HepG2 (cell line): ENCODE measurements around the gene ZNF511. TPM values are rescaled to one million over a fixed set of nuclear protein-coding genes. Genes with fewer than 3 reads are reported as not detected.
A peak's percentile ranks its signal among the peaks of the same experiment; 100 is the strongest.

Experiments used
- ATAC-seq: fragments of 200-7000 bp; cut with Tn5 transposase; 3 replicates; pipeline ENCODE4 v1.9.1; 2020; ENCODE audit warnings: mild to moderate bottlenecking, moderate library complexity
- BruUV-seq: library from RNA; stranded (reverse); fragments of 400-500 nt; replicated peaks from 2 replicates; lab custom pipeline; 2021; lab: Mats Ljungman, UMichigan
- CTCF ChIA-PET: fragments of 300-600 bp; formaldehyde crosslinking; extraction: SDS; loops from one replicate; lab custom pipeline; 2021; ENCODE audit warnings: low total read pairs, inconsistent platforms, low intra/inter-chr PET ratio; lab: Yijun Ruan, JAX
- POLR2A ChIA-PET: fragments of 350-600 bp; sonication (Branson Sonifier 250); formaldehyde crosslinking; loops from one replicate; lab custom pipeline; 2020; ENCODE audit warnings: antibody characterized with exemption, inconsistent platforms; lab: Yijun Ruan, JAX
- DNase-seq: peaks from one replicate; pipeline ENCODE4 v3.0.0-alpha.2; 2015; ENCODE audit warnings: low spot score
- FAIRE-seq: peaks from 3 replicates; lab custom pipeline; 2011; peaks lifted over from hg19 to GRCh38; lab: Jason Lieb, UNC
- H2AFZ ChIP-seq: one replicate; pipeline ENCODE4 v1.6.1; 2011; ENCODE audit warnings: low read length, inconsistent platforms
- H3K27ac ChIP-seq: fragments of 300-600 bp; 3 replicates; pipeline ENCODE4 v1.8.0; 2011; ENCODE audit warnings: mixed run types, mild to moderate bottlenecking, mixed read lengths, low read length, inconsistent platforms; ENCODE audit not compliant: insufficient read depth; ENCODE audit errors: extremely low read length
- H3K27me3 ChIP-seq, 2 experiments: fragments of 200-600 bp in 1 of 2; 2 replicates in 1 of 2; 3 replicates in 1 of 2; pipeline versions ENCODE4 v1.6.0 to v1.8.0; 2011; ENCODE audit warnings: low read length in 2 of 2, mild to moderate bottlenecking in 2 of 2, moderate library complexity in 2 of 2, inconsistent platforms in 1 of 2; ENCODE audit not compliant: insufficient read depth in 2 of 2, control insufficient read depth in 1 of 2
- H3K36me3 ChIP-seq, 2 experiments: fragments of 200-600 bp in 1 of 2; replicated peaks in 1 of 2; 2 replicates in 1 of 2; 3 replicates in 1 of 2; pipeline versions ENCODE4 v1.5.1 to v1.8.0; 2011; ENCODE audit warnings: low read length in 2 of 2, inconsistent platforms in 1 of 2; ENCODE audit not compliant: insufficient read depth in 2 of 2, control insufficient read depth in 1 of 2
- H3K4me1 ChIP-seq: 2 replicates; pipeline ENCODE4 v1.5.1; 2012; ENCODE audit warnings: low read length, inconsistent platforms; ENCODE audit not compliant: insufficient read depth
- H3K4me2 ChIP-seq: 2 replicates; pipeline ENCODE4 v1.6.0; 2011; ENCODE audit warnings: low read depth, low read length, inconsistent platforms
- H3K4me3 ChIP-seq, 3 experiments: fragments of 200-600 bp in 1 of 3; sonication (generic), shearing (Covaris generic) in 1 of 3; replicated peaks in 1 of 3; 2 replicates each; pipeline ENCODE4 v1.5.1; 2011 to 2016; ENCODE audit warnings: low read length in 3 of 3, inconsistent platforms in 2 of 3, low read depth in 2 of 3, mild to moderate bottlenecking in 2 of 3, control low read depth in 1 of 3, mixed read lengths in 1 of 3; ENCODE audit not compliant: insufficient read depth in 1 of 3
- H3K79me2 ChIP-seq: one replicate; pipeline ENCODE4 v1.6.1; 2011; ENCODE audit warnings: low read length, inconsistent platforms; ENCODE audit not compliant: insufficient read depth
- H3K9ac ChIP-seq: 2 replicates; pipeline ENCODE4 v1.6.0; 2011; ENCODE audit warnings: mild to moderate bottlenecking, low read depth, low read length, inconsistent platforms; ENCODE audit not compliant: insufficient read depth
- H3K9me3 ChIP-seq: 2 replicates; pipeline ENCODE4 v1.5.1; 2012; ENCODE audit warnings: mild to moderate bottlenecking, low read length
- H4K20me1 ChIP-seq: 2 replicates; pipeline ENCODE4 v1.6.0; 2011; ENCODE audit warnings: inconsistent platforms, mild to moderate bottlenecking, low read length, moderate library complexity; ENCODE audit not compliant: insufficient read depth
- CBX5 ChIP-seq: sonication (generic); formaldehyde crosslinking; IDR thresholded peaks from 2 replicates; pipeline ENCODE4 v1.4.0; 2020; ENCODE audit warnings: missing genetic modification reagents, borderline replicate concordance
- GABPA ChIP-seq, 2 experiments: IDR thresholded peaks; 2 replicates each; pipeline ENCODE4 v1.6.1; 2011 to 2016; ENCODE audit warnings: low read depth in 2 of 2, low read length in 1 of 2, missing biosample characterization in 1 of 2, missing genetic modification characterization in 1 of 2
- GABPB1 ChIP-seq: IDR thresholded peaks from 2 replicates; pipeline ENCODE4 v1.6.1; 2016; ENCODE audit warnings: mild to moderate bottlenecking, missing genetic modification reagents, moderate library complexity, missing compliant biosample characterization
- MYNN ChIP-seq: sonication (generic); formaldehyde crosslinking; IDR thresholded peaks from 2 replicates; pipeline ENCODE4 v1.4.0; 2020; ENCODE audit warnings: mild to moderate bottlenecking, low read depth, missing genetic modification reagents
- NFIC ChIP-seq: IDR thresholded peaks from 2 replicates; pipeline ENCODE4 v1.6.1; 2012; ENCODE audit warnings: mild to moderate bottlenecking, low read length, inconsistent platforms
- NR2F6 ChIP-seq, 2 experiments: IDR thresholded peaks; 2 replicates each; pipeline ENCODE4 v1.6.1; 2016; ENCODE audit warnings: antibody characterized with exemption in 1 of 2, mild to moderate bottlenecking in 1 of 2
- SAP130 ChIP-seq: IDR thresholded peaks from 2 replicates; pipeline ENCODE4 v1.6.1; 2016; ENCODE audit warnings: low read depth
- SMARCC2 ChIP-seq: fragments of 450-650 bp; IDR thresholded peaks from 2 replicates; pipeline ENCODE4 v1.6.1; 2017; ENCODE audit warnings: antibody characterized with exemption, mild to moderate bottlenecking
- TBP ChIP-seq: sonication (generic); formaldehyde crosslinking; IDR thresholded peaks from 2 replicates; pipeline ENCODE4 v1.5.0; 2020; ENCODE audit warnings: missing genetic modification reagents
- ZC3H13 ChIP-seq: sonication (generic); formaldehyde crosslinking; IDR thresholded peaks from 2 replicates; pipeline ENCODE4 v1.8.1; 2023; ENCODE audit warnings: mild to moderate bottlenecking, missing genetic modification reagents, moderate library complexity
- ZNF20 ChIP-seq: sonication (generic); formaldehyde crosslinking; IDR thresholded peaks from 2 replicates; pipeline ENCODE4 v1.4.0; 2020; ENCODE audit warnings: mild to moderate bottlenecking, moderate library complexity, missing genetic modification reagents
- WGBS: methylation state at CpG from one replicate; pipeline ENCODE4 v1.1.6; 2017; ENCODE audit warnings: low lambda C conversion rate; 5-methylcytosine and 5-hydroxymethylcytosine counted together
- in situ Hi-C: cut with HindIII; loops from 2 replicates; pipeline ENCODE4 v1.10.0; 2017; ENCODE audit warnings: low pct_unique_long_range_greater_than_20kb; ENCODE audit not compliant: extremely low pct_ligation_motif_present
- intact Hi-C: fragments of 100-400 bp; cut with micrococcal nuclease; formaldehyde crosslinking; loops from one replicate; pipeline ENCODE4 v1.10.0; 2022; ENCODE audit not compliant: unreplicated experiment
- polyA plus RNA-seq, 8 experiments: library from polyadenylated mRNA; depleted of rRNA in 3 of 8; stranded (reverse) in 7 of 8; unstranded in 1 of 8; fragments of >200 nt; fragmentation: Illumina TruSeq in 4 of 8; extraction: Trizol in 4 of 8; gene quantifications; 2 replicates each; pipeline versions ENCODE4 v1.2.1 to v1.2.3, GENCODE V29; 2011 to 2016; ENCODE audit warnings: low read depth in 4 of 8, missing spikeins in 1 of 8, mixed read lengths in 1 of 8; ENCODE audit not compliant: insufficient read depth in 1 of 8
- total RNA-seq, 5 experiments: library from RNA; depleted of rRNA; stranded (reverse); fragments of >200 nt; fragmentation: Illumina TruSeq; extraction: Trizol; gene quantifications; 2 replicates each; pipeline ENCODE4 v1.2.3, GENCODE V29; 2016; ENCODE audit warnings: low read depth in 1 of 5
- TF ChIP-seq, protein P1 (sequence below): sonication (generic); formaldehyde crosslinking; IDR thresholded peaks from 2 replicates; pipeline ENCODE4 v1.4.0; 2020; ENCODE audit warnings: mild to moderate bottlenecking, missing genetic modification reagents
- TF ChIP-seq, protein P2 (sequence below): sonication (generic); formaldehyde crosslinking; IDR thresholded peaks from 2 replicates; pipeline ENCODE4 v1.4.0; 2020; ENCODE audit warnings: missing genetic modification reagents
- TF ChIP-seq, protein P3 (sequence below): sonication (generic); formaldehyde crosslinking; IDR thresholded peaks from 2 replicates; pipeline ENCODE4 v1.5.0; 2020; ENCODE audit warnings: missing genetic modification reagents
- TF ChIP-seq, protein P4 (sequence below): IDR thresholded peaks from 2 replicates; pipeline ENCODE4 v1.6.1; 2012; ENCODE audit warnings: inconsistent platforms

The ZNF511 gene
- total and polyA plus RNA-seq, 2 of the 13 experiments (the other 11 are each of a cell fraction or from before 2014, with no cell fraction given): 35.6 to 66.4 TPM

DNA sequence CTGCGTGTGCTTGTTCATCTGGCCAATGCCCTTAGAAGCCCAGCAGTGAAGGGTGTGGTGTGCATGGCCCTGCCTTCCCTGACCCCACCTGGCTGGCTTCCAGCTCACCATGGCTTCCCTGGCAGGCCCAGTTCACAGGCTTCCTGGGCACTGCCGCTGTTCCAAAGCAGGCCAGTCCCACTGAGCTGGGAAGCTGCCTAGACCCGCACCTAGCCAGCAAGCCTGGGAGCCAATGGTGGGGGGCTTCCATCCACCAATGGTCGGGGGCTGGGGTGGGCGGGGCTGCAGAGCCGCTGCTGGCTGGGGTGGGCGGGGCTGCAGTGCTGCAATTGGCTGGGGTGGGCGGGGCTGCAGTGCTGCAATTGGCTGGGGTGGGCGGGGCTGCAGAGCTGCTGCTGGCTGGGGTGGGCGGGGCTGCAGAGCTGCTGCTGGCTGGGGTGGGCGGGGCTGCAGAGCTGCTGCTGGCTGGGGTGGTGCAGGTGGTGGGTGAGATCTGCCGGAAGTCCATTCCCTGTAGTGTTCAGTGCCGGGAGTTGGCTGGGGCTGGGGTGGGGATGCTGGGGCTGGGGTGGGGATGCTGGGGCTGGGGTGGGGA lies 15.6 kb downstream of the ZNF511 start:
- no peaks in the 10 kb centered on the region for H3K79me2 ChIP-seq
- H3K27me3 ChIP-seq: peaks cover 4 to 47% of the 10 kb centered on the region in 2 experiments
- H2AFZ ChIP-seq: no peak overlapping the region
- 0% methylated on average over 1 of the region's 13 CpGs for WGBS
- no peaks in the 10 kb centered on the region for H3K36me3 ChIP-seq
- intact Hi-C loops (loop anchor here (10.0 kb wide), 1 partner anchor 51 kb away; the partner anchor contains the start of genes ECHS1 and PAOX), in situ Hi-C loops (no loop called here)
- ATAC-seq (peak; percentile 79), DNase-seq (peak; percentile 62), FAIRE-seq (no peak)
- CTCF ChIA-PET: no interaction called here
- peaks cover 28% of the 10 kb centered on the region for H3K4me1 ChIP-seq
- H3K4me2 ChIP-seq: peak overlapping the region; percentile 61
- peak overlapping the region; percentile 52 to 74 (median 61); a peak in 5 of 6 replicates for H3K4me3 ChIP-seq
- no peak overlapping the region; the same call in 1 of the 2 replicates for H3K9ac ChIP-seq
- H3K27ac ChIP-seq: no peak overlapping the region
- BruUV-seq: no TSS peak
- no peaks in the 10 kb centered on the region for H3K9me3 ChIP-seq
- POLR2A ChIA-PET: interaction anchor here (0.5 to 2.6 kb wide), 10 partner anchors 10 to 67 kb away, joined by 3 to 18 read pairs (median 4); partner anchors contain the start of genes CALY, ECHS1, FUOM and PRAP1
- H4K20me1 ChIP-seq: no peaks in the 10 kb centered on the region
- TF ChIP-seq, protein P1, sequence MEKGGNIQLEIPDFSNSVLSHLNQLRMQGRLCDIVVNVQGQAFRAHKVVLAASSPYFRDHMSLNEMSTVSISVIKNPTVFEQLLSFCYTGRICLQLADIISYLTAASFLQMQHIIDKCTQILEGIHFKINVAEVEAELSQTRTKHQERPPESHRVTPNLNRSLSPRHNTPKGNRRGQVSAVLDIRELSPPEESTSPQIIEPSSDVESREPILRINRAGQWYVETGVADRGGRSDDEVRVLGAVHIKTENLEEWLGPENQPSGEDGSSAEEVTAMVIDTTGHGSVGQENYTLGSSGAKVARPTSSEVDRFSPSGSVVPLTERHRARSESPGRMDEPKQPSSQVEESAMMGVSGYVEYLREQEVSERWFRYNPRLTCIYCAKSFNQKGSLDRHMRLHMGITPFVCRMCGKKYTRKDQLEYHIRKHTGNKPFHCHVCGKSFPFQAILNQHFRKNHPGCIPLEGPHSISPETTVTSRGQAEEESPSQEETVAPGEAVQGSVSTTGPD (CRISPR knock-in tag): no peak
- peak; percentile 56 for TF ChIP-seq GABPA (IDR thresholded peaks at IDR 0.05; ENCODE audit: low read depth, low read length)
- TF ChIP-seq GABPA (CRISPR knock-in tag; IDR thresholded peaks at IDR 0.05; ENCODE audit: low read depth): peak; percentile 84
- TF ChIP-seq, protein P2, sequence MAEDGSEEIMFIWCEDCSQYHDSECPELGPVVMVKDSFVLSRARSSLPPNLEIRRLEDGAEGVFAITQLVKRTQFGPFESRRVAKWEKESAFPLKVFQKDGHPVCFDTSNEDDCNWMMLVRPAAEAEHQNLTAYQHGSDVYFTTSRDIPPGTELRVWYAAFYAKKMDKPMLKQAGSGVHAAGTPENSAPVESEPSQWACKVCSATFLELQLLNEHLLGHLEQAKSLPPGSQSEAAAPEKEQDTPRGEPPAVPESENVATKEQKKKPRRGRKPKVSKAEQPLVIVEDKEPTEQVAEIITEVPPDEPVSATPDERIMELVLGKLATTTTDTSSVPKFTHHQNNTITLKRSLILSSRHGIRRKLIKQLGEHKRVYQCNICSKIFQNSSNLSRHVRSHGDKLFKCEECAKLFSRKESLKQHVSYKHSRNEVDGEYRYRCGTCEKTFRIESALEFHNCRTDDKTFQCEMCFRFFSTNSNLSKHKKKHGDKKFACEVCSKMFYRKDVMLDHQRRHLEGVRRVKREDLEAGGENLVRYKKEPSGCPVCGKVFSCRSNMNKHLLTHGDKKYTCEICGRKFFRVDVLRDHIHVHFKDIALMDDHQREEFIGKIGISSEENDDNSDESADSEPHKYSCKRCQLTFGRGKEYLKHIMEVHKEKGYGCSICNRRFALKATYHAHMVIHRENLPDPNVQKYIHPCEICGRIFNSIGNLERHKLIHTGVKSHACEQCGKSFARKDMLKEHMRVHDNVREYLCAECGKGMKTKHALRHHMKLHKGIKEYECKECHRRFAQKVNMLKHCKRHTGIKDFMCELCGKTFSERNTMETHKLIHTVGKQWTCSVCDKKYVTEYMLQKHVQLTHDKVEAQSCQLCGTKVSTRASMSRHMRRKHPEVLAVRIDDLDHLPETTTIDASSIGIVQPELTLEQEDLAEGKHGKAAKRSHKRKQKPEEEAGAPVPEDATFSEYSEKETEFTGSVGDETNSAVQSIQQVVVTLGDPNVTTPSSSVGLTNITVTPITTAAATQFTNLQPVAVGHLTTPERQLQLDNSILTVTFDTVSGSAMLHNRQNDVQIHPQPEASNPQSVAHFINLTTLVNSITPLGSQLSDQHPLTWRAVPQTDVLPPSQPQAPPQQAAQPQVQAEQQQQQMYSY (CRISPR knock-in tag): peak; percentile 92
- peak; percentile 79 for TF ChIP-seq GABPB1 (CRISPR knock-in tag)
- TF ChIP-seq, protein P3, sequence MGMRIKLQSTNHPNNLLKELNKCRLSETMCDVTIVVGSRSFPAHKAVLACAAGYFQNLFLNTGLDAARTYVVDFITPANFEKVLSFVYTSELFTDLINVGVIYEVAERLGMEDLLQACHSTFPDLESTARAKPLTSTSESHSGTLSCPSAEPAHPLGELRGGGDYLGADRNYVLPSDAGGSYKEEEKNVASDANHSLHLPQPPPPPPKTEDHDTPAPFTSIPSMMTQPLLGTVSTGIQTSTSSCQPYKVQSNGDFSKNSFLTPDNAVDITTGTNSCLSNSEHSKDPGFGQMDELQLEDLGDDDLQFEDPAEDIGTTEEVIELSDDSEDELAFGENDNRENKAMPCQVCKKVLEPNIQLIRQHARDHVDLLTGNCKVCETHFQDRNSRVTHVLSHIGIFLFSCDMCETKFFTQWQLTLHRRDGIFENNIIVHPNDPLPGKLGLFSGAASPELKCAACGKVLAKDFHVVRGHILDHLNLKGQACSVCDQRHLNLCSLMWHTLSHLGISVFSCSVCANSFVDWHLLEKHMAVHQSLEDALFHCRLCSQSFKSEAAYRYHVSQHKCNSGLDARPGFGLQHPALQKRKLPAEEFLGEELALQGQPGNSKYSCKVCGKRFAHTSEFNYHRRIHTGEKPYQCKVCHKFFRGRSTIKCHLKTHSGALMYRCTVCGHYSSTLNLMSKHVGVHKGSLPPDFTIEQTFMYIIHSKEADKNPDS (CRISPR knock-in tag): 0 out of 2 replicates have a peak, but pooled peaks have one; percentile 29
- no peak for TF ChIP-seq NR2F6 (IDR thresholded peaks at IDR 0.05)
- TF ChIP-seq NR2F6 (CRISPR knock-in tag; IDR thresholded peaks at IDR 0.05): peak; percentile 45; the same call in 1 of the 2 replicates
- TF ChIP-seq CBX5: 0 out of 2 replicates have a peak, but pooled peaks have one; percentile 20
- TF ChIP-seq MYNN (CRISPR knock-in tag): no peak
- TF ChIP-seq SAP130 (CRISPR knock-in tag): peak; percentile 28
- no peak for TF ChIP-seq ZNF20 (CRISPR knock-in tag)
- no peak for TF ChIP-seq ZC3H13 (CRISPR knock-in tag)
- TF ChIP-seq, protein P4, sequence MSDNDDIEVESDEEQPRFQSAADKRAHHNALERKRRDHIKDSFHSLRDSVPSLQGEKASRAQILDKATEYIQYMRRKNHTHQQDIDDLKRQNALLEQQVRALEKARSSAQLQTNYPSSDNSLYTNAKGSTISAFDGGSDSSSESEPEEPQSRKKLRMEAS: 0 out of 2 replicates have a peak, but pooled peaks have one; percentile 25
- TF ChIP-seq NFIC: no peak
- no peak for TF ChIP-seq SMARCC2
- TF ChIP-seq TBP (CRISPR knock-in tag): no peak
